GM21360 (cell line): Measurements from ENCODE around the gene PUDP.
A peak's percentile ranks its signal among the peaks of the same experiment; 100 is the strongest.

Source experiments
- ATAC-seq: cut with Tn5 transposase; IDR thresholded peaks from one replicate; pipeline ENCODE4 v1.9.1; 2021; ENCODE audit warnings: mild to moderate bottlenecking, moderate library complexity; ENCODE audit not compliant: unreplicated experiment

Gene PUDP

GRCh38 chrX:7147413-7147977 is 458 bp downstream of the PUDP start, which contains the start of gene STS:
Gene STS, plus strand, starts transcription at chrX:7147712. Its CDS starts 105,488 bp downstream, at chrX:7253200.
- peak; percentile 40 for ATAC-seq

DNA sequence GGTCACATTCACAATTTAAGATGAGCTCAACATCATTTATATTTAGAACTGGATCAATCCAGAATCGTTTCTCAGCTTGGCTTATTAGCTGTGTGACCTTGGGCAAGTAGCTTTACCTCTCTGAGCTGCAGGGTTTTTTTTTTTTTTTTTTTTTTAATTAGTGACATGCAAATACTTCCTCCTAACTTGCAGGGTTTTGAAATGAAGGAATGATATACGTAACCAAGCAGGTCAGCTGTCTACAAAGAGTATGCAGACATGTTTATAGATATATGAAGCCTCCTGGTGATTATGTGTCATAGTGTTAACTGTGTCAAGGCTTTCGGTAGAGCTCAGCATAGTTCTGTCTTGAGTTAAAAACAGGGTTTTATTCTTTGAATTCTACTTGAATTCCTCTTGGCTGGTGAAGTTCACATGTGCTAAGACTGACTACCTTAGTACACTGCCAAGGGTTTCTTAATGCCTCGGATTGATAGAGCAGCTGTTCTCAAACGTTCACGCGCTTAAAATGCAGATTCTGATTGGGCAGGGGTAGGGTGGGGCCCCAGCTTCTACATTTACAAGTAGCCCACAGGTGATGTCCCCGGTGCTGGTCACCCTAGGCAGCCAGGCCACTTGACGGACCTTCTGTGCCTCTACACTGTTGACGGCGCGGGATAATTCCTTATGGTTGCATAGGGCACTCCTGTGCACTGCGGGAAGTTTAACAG is 1.1 kb downstream of the PUDP start:
- ATAC-seq, result peak; percentile 6

DNA sequence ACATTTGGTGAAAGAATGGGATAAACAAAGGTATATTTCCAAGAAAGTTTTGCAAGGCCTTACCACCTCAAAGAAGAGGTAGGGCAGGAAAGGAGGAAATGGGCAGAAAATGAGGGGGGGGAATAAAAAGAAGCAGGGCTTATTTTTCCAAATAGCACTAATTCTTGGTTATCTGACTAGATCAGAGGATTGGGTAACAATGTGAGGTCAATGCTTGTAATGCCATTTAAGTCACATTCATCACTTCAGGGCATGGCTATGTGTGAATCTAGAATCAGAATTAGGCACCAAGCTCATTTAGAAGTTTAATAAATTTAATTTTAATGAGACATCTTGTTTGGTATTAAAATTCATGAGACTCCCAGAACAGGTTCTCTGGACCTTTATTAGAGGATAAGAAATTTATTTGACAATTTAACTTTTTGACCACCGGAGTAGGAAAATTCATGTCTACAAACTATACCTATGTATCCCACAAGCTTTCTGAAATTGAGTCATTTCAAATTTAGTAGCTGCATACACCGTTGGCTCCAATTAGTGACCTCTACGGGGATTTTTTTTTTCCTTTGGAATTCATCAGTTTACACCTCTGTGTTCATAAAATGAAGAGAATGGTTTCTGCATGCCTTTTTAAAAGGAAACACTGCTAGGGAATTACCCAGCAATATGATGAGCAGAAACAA is 1.8 kb downstream of the PUDP start:
- no peak for ATAC-seq

DNA sequence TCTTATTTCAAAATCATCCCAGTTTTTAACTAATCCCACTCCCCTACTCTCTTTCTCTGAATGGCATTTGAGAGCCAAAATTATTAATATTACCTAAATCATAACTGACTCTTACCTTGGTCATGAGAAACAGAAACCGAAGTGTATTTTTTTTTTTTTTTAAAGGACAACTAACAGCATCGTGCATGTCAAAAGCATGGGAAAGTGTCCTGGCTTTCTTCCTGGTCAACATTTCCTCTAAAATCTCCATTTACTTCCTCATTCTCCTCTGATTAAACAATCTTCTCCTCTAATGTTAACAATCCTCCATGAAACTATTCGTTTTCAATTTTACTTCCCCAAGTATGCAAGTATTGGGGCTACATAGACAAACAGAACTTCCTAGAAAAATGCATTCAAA is 2.5 kb downstream of the PUDP start:
- no peak for ATAC-seq

GRCh38 chrX:7143941-7144525 is 3.9 kb downstream of the PUDP start:
- no peak for ATAC-seq

GRCh38 chrX:7143076-7143475 is 4.9 kb downstream of the PUDP start:
- no peak for ATAC-seq

DNA sequence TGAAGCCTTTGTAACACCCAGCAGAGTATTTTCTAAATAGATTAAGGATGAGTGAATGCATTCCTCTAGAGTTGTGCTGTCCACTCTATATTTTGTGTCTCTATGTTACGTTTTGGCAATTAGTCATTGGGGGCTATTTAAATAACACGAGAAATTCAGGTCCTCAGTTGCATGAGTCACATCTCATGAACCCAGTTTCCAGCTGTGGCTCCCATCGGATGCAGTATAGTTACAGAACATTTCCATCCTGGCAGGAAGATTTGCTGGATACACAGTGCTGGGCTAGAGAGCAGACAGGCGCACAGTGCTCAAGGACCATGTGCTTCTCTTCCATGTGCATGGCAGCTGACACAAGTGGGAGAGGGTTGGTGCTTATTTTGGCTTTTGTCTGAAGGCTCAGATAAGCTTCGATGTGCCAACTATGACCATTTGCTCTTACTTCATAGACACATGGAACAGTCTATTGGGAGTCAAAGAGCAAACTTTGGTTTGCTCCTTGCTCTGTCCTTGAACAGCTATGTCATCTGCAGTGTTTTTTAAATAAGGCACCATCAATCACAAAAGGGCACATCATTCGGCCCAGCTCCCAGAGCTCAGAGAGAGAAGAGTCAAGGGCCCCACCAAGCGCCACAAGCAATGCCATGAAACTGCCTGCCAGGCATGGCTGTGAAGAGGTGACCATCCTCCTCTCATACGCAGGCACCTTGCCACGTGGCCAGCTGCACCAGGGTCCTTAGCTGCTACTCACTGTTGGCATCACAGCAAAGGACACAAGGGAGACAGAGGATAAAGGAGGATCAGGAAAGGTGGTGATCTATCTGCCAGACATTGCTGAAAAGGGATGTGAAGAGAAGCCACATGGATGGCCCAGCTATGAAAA is 8.5 kb downstream of the PUDP start:
- no peak for ATAC-seq

- no peak for ATAC-seq
Observed at GRCh38 chrX:7134981-7135380, 13.0 kb downstream of the PUDP start.

- no peak for ATAC-seq
Observed at GRCh38 chrX:7133050-7133440, 14.9 kb downstream of the PUDP start.

DNA sequence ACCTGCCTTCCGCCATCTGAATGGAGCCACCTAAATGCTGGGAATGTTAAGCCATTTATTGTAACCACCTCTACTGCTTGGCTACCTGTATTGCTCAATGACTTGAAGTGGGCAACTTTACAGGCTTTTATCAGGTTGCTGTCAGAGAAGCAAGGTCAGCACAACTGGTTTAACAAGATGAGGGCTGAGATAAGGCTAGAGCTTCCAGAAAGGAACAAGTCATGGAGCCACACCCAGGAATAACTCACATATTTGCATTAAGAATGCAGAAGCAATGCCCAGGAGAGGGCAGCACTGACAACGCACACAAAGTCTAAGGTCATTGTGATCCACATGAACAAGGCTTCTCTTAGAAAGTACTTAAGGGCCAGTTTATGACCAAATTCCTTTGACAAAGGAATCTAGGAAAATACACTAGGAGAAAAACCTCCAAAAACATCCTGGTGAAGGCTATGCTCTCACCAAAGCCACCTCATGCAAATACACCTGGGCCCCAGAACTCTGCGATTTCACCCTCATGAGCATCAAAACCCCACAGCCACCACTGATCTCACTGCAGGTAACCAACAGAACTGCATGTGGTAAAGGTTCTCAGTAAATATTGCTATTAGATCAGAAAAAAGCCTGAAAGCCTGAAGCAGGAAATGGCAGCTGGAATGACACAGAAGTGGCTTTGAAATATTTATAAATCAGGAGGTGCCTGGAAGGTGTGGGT is 15.5 kb downstream of the PUDP start:
- peak; percentile 71 for ATAC-seq

GRCh38 chrX:7131621-7132020 is 16.3 kb downstream of the PUDP start:
- no peak for ATAC-seq

GRCh38 chrX:7127056-7127455 is 20.9 kb downstream of the PUDP start:
- no peak for ATAC-seq

- ATAC-seq, result no peak
Observed at GRCh38 chrX:7120878-7121219, 27.1 kb downstream of the PUDP start.

- ATAC-seq, result no peak
Observed at GRCh38 chrX:7119950-7120877, 27.7 kb downstream of the PUDP start.

GRCh38 chrX:7117587-7117986 is 30.4 kb downstream of the PUDP start:
- peak; percentile 46 for ATAC-seq

DNA sequence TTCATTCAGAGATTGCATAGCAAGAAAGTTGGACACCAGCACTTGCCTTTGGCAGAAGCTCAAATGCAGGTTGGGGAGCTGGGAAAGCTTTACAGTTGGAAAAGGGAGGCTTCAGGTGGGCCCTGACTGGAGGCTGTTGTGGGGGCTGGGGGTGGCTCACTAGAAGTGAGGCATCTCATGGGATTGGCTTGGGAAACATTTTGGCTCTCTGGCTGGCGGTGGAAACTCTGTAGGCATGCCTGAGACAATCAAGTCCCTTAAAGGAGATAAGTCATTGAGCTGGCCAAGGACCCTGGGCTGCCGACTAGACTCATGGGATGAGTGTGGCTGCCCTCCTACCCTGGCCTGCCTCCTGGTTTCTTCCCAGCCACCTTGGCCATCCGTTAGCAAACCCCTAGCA is 31.9 kb downstream of the PUDP start:
- ATAC-seq, result no peak

GRCh38 chrX:7115557-7115956 is 32.4 kb downstream of the PUDP start:
- peak; percentile 60 for ATAC-seq

DNA sequence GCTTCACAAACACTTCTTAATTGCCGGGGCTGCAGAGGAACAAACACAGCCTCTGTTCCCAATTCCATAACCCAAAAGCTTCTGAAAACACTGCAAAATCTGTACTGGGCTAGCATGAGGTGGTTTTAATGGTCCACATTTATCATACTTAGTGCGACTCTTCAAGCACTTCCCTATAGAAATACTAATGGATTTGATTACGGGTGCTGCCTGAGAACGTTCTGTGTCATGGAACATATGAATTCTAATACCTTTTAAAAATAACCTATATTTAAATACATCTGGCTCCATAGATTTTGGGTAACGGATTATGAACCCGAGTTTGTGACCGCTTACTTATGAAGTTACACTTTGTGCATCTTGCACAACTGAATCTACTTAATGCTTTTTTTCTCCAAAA is 35.9 kb downstream of the PUDP start:
- ATAC-seq, result no peak

- no peak for ATAC-seq
Observed at GRCh38 chrX:7111518-7111917, 36.4 kb downstream of the PUDP start.
